Ovary (tissue), 3 donors: ENCODE measurements around the gene C2orf15.

Source experiments
- CTCF ChIP-seq, 3 donors: fragments of 450-650 bp in 2 of 3; fragments of 200-600 bp in 1 of 3; IDR thresholded peaks; one replicate each; pipeline versions ENCODE4 v1.5.1 to v1.8.0; 2016 to 2022; ENCODE audit warnings: antibody characterized with exemption in 3 of 3, mild to moderate bottlenecking in 1 of 3
- POLR2A ChIP-seq: fragments of 450-650 bp; IDR thresholded peaks from one replicate; pipeline ENCODE4 v1.6.1; 2017; ENCODE audit warnings: antibody characterized with exemption, mild to moderate bottlenecking, moderate library complexity
- donor health status: DM: no; HTN: no; CAD: no.

- TF ChIP-seq CTCF (IDR thresholded peaks at IDR 0.05): no peak
- TF ChIP-seq POLR2A: peak; percentile 90
These were observed 13.4 kb downstream of the C2orf15 start, which contains the start of the genes LIPT1 and TSGA10 for GRCh38 chr2:99154643-99155536.
